Activated naive CD4-positive, alpha-beta T cell treated with anti-CD3 and anti-CD28 coated beads for 36 hours (primary cell): ENCODE data around the gene MXRA8. TPM values are rescaled to one million over a fixed set of nuclear protein-coding genes. Genes with fewer than 3 reads are reported as not detected.
A peak's percentile ranks its signal among the peaks of the same experiment; 100 is the strongest.

Experiments used
- CTCF ChIA-PET: fragments of 350-600 bp; sonication (Branson Sonifier 250); formaldehyde crosslinking; loops from one replicate; lab custom pipeline; 2021; ENCODE audit warnings: antibody characterized with exemption; lab: Charles Lee
- DNase-seq: peaks from one replicate; pipeline ENCODE4 v3.0.0-alpha.2; 2020
- H3K27ac Mint-ChIP-seq: one replicate; pipeline ENCODE4 v1.8.0; 2021; ENCODE audit warnings: mild to moderate bottlenecking, mixed read lengths
- H3K27me3 Mint-ChIP-seq: one replicate; pipeline ENCODE4 v1.8.0; 2021; ENCODE audit warnings: low read depth, mixed read lengths
- H3K36me3 Mint-ChIP-seq: one replicate; pipeline ENCODE4 v1.8.0; 2021; ENCODE audit warnings: low read depth, mixed read lengths
- H3K4me1 Mint-ChIP-seq: one replicate; pipeline ENCODE4 v1.8.0; 2021; ENCODE audit warnings: low read depth, mixed read lengths
- H3K4me3 Mint-ChIP-seq: one replicate; pipeline ENCODE4 v1.8.0; 2021; ENCODE audit warnings: mild to moderate bottlenecking, moderate library complexity, mixed read lengths
- H3K9me3 Mint-ChIP-seq: one replicate; pipeline ENCODE4 v1.8.0; 2021; ENCODE audit warnings: mixed read lengths
- intact Hi-C: fragments of 100-400 bp; cut with micrococcal nuclease; formaldehyde crosslinking; loops from one replicate; pipeline ENCODE4 v1.15.1; 2023
- total RNA-seq, 2 experiments: library from RNA; stranded (reverse); gene quantifications; one replicate each; pipeline ENCODE4 v1.2.3, GENCODE V29; 2021

The MXRA8 gene
- total RNA-seq, 2 experiments from 2014 or later, result 0.54 to 0.57 TPM

DNA sequence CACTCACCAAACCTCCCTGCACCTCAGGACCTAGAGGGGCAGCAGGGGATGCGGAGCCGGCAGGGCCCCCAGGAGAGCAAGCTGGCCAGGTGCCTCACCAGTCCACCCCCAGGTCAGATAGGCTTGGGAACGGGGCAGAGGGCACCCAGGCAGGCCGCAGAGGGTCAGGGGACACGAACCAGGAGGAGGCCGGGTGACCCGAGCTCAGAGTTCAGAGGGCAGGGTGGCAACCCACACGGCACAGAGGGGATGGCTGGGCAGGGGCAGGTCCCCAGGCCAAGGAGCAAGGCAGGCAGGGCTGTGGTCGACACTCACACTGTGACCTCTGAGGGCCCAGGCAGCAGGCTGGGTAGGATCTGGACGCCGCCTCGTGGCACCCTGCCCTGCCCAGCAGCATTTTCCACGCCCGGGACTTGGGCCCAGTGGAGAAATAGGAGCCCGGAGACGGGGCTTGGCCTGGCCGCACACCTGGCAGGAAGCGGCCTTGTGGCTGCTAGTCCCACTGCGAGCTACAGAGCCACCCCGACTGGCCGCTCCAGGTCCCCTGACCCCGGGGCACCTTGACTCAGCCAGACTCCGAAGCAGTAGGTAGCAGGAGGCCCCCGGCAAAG is 14.4 kb downstream of the MXRA8 start:
- intact Hi-C loops, result no loop called here
- no peak for DNase-seq
- Mint-ChIP-seq H3K9me3 (no peaks in the 10 kb centered on the region), H3K4me3 (no peak overlapping the region), H3K36me3 (peaks cover 12% of the 10 kb centered on the region), H3K27ac (no peak overlapping the region), H3K4me1 (peaks cover 23% of the 10 kb centered on the region), H3K27me3 (no peaks in the 10 kb centered on the region)
- CTCF ChIA-PET, result interaction anchor here (1.4 kb wide), 1 partner anchor 28 kb away, joined by 4 read pairs; no protein-coding TSS in a partner anchor

DNA sequence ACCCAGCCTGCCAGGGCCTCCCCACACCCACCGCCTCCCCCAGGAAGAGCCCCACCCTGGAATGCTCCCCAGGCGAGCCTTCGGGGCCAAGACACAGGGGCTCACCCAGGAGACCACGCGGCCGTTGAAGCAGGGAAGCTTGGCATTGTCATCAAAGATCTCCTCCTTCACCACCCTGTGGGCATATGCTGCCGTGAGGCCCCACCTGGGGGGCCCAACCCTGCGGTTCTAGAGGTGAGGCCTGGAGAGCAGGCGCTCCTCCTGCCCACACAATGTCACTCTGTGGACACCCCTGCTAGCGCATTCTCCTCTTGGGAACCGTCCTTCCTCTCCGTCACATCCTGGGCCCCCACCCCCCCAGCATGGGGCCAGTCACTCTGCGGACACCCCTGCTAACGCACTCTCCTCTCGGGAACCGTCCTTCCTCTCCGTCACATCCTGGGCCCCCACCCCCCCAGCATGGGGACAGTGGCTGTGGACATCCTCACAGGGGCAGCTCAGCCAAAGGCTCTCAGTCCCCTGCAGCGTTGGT is 15.7 kb downstream of the MXRA8 start:
- no peaks in the 10 kb centered on the region for H3K9me3 Mint-ChIP-seq
- peaks cover 15% of the 10 kb centered on the region for H3K36me3 Mint-ChIP-seq
- H3K4me1 Mint-ChIP-seq, result peaks cover 21% of the 10 kb centered on the region
- H3K4me3 Mint-ChIP-seq, result no peak overlapping the region
- intact Hi-C loops, result no loop called here
- no peak overlapping the region for H3K27ac Mint-ChIP-seq
- no peak for DNase-seq
- CTCF ChIA-PET, result interaction anchor here (1.4 kb wide), 1 partner anchor 29 kb away, joined by 4 read pairs; no protein-coding TSS in a partner anchor
- no peaks in the 10 kb centered on the region for H3K27me3 Mint-ChIP-seq

- intact Hi-C loops, result no loop called here
- peaks cover 16% of the 10 kb centered on the region for H3K4me1 Mint-ChIP-seq
- CTCF ChIA-PET, result no interaction called here
- H3K27me3 Mint-ChIP-seq, result no peaks in the 10 kb centered on the region
- no peak overlapping the region for H3K27ac Mint-ChIP-seq
- no peak overlapping the region for H3K4me3 Mint-ChIP-seq
- DNase-seq, result no peak
- peaks cover 15% of the 10 kb centered on the region for H3K36me3 Mint-ChIP-seq
- no peaks in the 10 kb centered on the region for H3K9me3 Mint-ChIP-seq
These were observed 16.2 kb downstream of the MXRA8 start for GRCh38 chr1:1342061-1342562.

DNA sequence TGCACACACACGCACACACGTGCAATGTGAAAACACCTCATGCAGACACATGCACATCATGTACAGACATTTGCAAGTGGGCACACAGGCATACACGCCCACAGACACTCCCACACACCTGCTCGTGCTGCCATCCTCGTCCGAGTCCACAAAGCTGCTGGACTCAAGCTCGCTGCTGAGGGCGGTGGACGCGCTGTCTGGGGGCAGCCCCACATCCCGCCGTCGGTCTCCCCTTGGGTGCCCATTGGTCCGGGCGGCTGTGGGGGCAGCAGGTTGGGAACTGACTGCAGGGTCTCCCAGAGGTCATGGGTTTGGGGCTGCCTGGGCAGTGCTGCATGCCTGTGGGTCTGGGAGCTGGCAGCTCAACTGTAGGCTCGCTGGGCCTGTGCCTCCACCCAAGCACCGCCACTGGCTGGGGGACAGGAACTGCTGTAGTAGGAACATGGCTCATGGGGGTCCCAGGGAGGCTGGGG is 16.8 kb downstream of the MXRA8 start:
- H3K4me1 Mint-ChIP-seq, result peaks cover 10% of the 10 kb centered on the region
- no peak overlapping the region for H3K4me3 Mint-ChIP-seq
- H3K27ac Mint-ChIP-seq, result no peak overlapping the region
- H3K27me3 Mint-ChIP-seq, result no peaks in the 10 kb centered on the region
- CTCF ChIA-PET, result no interaction called here
- H3K36me3 Mint-ChIP-seq, result peaks cover 15% of the 10 kb centered on the region
- DNase-seq, result no peak
- intact Hi-C loops, result no loop called here
- no peaks in the 10 kb centered on the region for H3K9me3 Mint-ChIP-seq

DNA sequence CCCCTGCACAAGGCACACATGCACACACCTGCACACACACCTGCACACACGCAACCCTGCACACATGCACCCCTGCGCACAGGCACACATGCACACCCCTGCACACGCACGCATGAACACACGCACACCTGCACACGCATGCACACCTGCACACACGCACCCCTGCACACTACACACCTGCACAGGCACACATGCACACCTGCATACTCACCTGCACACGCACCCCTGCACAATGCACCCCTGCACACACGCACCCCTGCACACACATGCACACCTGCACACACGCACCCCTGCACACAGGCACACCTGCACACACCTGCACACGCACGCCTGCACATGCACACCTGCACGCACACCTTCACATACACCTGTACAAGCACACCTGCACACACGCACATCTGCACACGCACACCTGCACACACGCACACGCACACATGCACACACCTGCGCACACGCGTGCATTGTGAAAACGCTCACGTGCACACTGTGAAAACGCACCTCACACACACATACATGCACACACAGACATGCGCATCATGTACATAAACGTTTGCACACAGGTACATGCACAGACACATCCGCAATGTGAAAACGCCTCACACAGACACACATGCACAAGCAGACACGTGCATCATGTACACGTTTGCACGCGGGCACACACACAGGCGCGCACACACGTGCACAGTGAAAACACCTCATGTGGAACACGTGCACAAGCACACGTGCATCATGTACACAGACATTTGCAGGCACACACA is 17.4 kb downstream of the MXRA8 start:
- Mint-ChIP-seq H3K4me3 (no peak overlapping the region), H3K36me3 (peaks cover 15% of the 10 kb centered on the region), H3K27ac (no peak overlapping the region), H3K9me3 (no peaks in the 10 kb centered on the region), H3K27me3 (no peaks in the 10 kb centered on the region), H3K4me1 (peaks cover 6% of the 10 kb centered on the region)
- CTCF ChIA-PET, result no interaction called here
- no peak for DNase-seq
- intact Hi-C loops, result no loop called here

DNA sequence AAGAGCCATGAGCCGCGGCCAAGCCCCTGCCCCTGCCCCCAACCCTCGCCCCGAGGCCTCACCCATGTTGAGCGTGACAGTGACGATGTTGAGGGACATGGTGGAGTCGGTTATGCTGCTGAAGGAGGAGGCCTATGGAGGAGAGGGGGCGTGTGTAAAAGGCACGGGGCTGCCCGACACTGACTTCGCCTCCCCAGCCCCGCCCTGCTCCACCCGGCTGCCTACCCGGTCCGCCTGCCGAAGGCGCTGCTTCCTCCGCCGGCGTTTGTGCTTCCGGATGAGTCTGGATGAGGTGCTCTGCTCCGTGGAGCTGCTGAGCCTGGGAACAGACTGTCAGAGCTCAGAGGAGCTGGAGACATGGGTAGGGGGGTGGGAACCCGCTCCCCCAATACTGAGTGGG is 18.2 kb downstream of the MXRA8 start:
- no peak for DNase-seq
- H3K27ac Mint-ChIP-seq, result no peak overlapping the region
- H3K4me1 Mint-ChIP-seq, result peaks cover 4% of the 10 kb centered on the region
- H3K4me3 Mint-ChIP-seq, result no peak overlapping the region
- CTCF ChIA-PET, result no interaction called here
- peaks cover 15% of the 10 kb centered on the region for H3K36me3 Mint-ChIP-seq
- intact Hi-C loops, result no loop called here
- H3K9me3 Mint-ChIP-seq, result no peaks in the 10 kb centered on the region
- no peaks in the 10 kb centered on the region for H3K27me3 Mint-ChIP-seq

GRCh38 chr1:1338278-1338677 is 20.1 kb downstream of the MXRA8 start:
- Mint-ChIP-seq H3K9me3 (no peaks in the 10 kb centered on the region), H3K4me3 (no peak overlapping the region), H3K36me3 (peaks cover 15% of the 10 kb centered on the region), H3K27ac (no peak overlapping the region), H3K27me3 (no peaks in the 10 kb centered on the region), H3K4me1 (no peaks in the 10 kb centered on the region)
- intact Hi-C loops, result no loop called here
- DNase-seq, result no peak
- CTCF ChIA-PET, result no interaction called here

GRCh38 chr1:1337793-1338147 is 20.6 kb downstream of the MXRA8 start:
- Mint-ChIP-seq H3K4me1 (no peaks in the 10 kb centered on the region), H3K27me3 (no peaks in the 10 kb centered on the region), H3K9me3 (no peaks in the 10 kb centered on the region), H3K27ac (no peak overlapping the region), H3K36me3 (peaks cover 15% of the 10 kb centered on the region), H3K4me3 (no peak overlapping the region)
- CTCF ChIA-PET, result no interaction called here
- peak; percentile 30 for DNase-seq
- intact Hi-C loops, result no loop called here

DNA sequence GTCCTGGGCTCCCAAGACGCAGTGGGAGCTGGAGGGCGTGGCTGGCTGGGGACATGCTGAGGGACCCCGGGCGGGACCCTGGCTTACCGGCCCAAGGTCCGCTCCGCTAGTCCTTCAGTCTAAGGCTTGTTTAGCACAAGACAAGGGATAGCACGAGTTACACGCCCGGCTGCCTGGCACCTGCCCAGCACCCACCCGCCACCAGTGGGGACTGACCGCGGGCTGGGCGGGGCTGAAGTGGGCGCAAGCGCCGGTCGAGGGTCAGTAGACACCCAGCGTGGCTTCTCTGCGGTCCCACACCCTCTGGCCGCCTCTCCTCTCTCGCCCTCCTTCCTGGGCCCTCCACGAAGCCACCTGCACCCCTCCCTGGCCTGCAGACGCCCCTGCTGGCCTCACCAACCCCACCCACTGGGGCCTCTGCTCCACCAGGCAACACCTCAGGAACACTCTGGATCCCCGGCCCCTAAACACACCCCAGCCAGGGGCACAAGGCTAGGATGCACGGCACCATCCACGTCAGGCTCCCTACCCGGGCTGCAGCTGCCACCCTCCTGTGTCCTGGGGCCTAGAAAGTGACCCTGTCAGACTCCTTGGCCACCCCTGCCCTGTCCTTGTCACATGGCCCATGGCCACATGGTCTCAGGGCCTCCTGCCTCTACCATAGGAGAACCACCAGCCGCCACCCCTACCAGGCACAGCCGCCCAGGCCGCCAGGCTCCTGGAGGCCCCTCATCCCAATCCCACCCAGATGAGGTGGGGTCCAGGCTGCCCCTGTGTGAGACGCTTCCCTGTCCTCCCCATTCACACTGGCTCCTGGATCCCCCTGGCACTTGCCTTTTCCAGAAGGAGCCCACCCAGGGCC is 21.2 kb downstream of the MXRA8 start:
- CTCF ChIA-PET, result no interaction called here
- Mint-ChIP-seq H3K27me3 (no peaks in the 10 kb centered on the region), H3K4me3 (no peak overlapping the region), H3K36me3 (peaks cover 15% of the 10 kb centered on the region), H3K27ac (no peak overlapping the region), H3K4me1 (no peaks in the 10 kb centered on the region), H3K9me3 (no peaks in the 10 kb centered on the region)
- no peak for DNase-seq
- intact Hi-C loops, result no loop called here

GRCh38 chr1:1336446-1336845 is 21.9 kb downstream of the MXRA8 start:
- Mint-ChIP-seq H3K4me1 (no peaks in the 10 kb centered on the region), H3K36me3 (peaks cover 15% of the 10 kb centered on the region), H3K27ac (no peak overlapping the region), H3K4me3 (no peak overlapping the region), H3K9me3 (no peaks in the 10 kb centered on the region), H3K27me3 (no peaks in the 10 kb centered on the region)
- intact Hi-C loops, result no loop called here
- DNase-seq, result no peak
- CTCF ChIA-PET, result no interaction called here

GRCh38 chr1:1335792-1336248 is 22.5 kb downstream of the MXRA8 start:
- DNase-seq, result no peak
- intact Hi-C loops, result no loop called here
- Mint-ChIP-seq H3K27me3 (no peaks in the 10 kb centered on the region), H3K27ac (no peak overlapping the region), H3K9me3 (no peaks in the 10 kb centered on the region), H3K36me3 (peaks cover 9% of the 10 kb centered on the region), H3K4me3 (no peak overlapping the region), H3K4me1 (no peaks in the 10 kb centered on the region)
- CTCF ChIA-PET, result no interaction called here

DNA sequence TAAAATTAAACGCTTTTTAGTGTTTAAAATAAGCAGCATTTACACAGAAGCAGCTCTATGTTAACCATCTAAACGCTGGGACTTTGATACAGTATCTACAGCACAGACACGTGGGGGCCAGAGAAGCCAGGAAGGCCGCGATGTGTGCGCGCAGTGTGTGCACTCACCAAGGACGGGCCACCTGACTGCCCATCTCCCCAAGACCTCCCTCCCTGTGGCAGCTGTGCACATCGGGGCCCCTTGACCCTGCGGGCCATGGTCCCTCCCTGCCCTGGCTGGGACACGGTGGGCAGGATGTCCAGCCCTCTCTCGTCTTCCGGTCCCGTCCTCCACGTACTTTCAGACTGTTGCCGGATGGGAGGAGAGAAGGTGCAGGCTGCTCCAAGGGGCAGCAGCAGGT is 23.1 kb downstream of the MXRA8 start:
- CTCF ChIA-PET, result no interaction called here
- Mint-ChIP-seq H3K4me3 (no peak overlapping the region), H3K36me3 (peaks cover 4% of the 10 kb centered on the region), H3K27ac (no peak overlapping the region), H3K9me3 (no peaks in the 10 kb centered on the region), H3K4me1 (no peaks in the 10 kb centered on the region), H3K27me3 (no peaks in the 10 kb centered on the region)
- intact Hi-C loops, result no loop called here
- no peak for DNase-seq
